K562 (cell line): Measurements from ENCODE around the gene ETV3L. TPM values are rescaled to one million over a fixed set of nuclear protein-coding genes. Genes with fewer than 3 reads are reported as not detected.
A peak's percentile ranks its signal among the peaks of the same experiment; 100 is the strongest.

Experiments
- ASH1L ChIP-seq: fragments of 450-650 bp; IDR thresholded peaks from 2 replicates; pipeline ENCODE4 v1.6.1; 2018; ENCODE audit warnings: borderline replicate concordance, mild to moderate bottlenecking, low read depth; ENCODE audit not compliant: partially characterized antibody
- CREB1 ChIP-seq, 2 experiments: sonication (generic) in 1 of 2; formaldehyde crosslinking in 1 of 2; IDR thresholded peaks; 2 replicates each; pipeline versions ENCODE4 v1.6.1 to v1.8.0; 2012 to 2022; ENCODE audit warnings: inconsistent platforms in 1 of 2, mild to moderate bottlenecking in 1 of 2, missing genetic modification reagents in 1 of 2, moderate library complexity in 1 of 2
- ELF2 ChIP-seq: fragments of 250-450 bp; sonication (Bioruptor Pico); IDR thresholded peaks from 2 replicates; pipeline ENCODE4 v1.5.0; 2021; ENCODE audit warnings: mild to moderate bottlenecking
- HDAC3 ChIP-seq: fragments of 450-650 bp; IDR thresholded peaks from 2 replicates; pipeline ENCODE4 v1.6.1; 2018; ENCODE audit warnings: borderline replicate concordance, mild to moderate bottlenecking, moderate library complexity; ENCODE audit not compliant: partially characterized antibody
- KHSRP ChIP-seq: fragments of 450-650 bp; IDR thresholded peaks from 2 replicates; pipeline ENCODE4 v1.6.1; 2017
- ZBTB1 ChIP-seq: sonication (generic); formaldehyde crosslinking; IDR thresholded peaks from 2 replicates; pipeline ENCODE4 v1.8.1; 2023; ENCODE audit warnings: missing genetic modification reagents, low read depth, mild to moderate bottlenecking, borderline replicate concordance
- ZBTB7A ChIP-seq: IDR thresholded peaks from 2 replicates; pipeline ENCODE4 v1.6.1; 2011; ENCODE audit warnings: low read depth, mild to moderate bottlenecking, low read length, moderate library complexity, borderline replicate concordance; ENCODE audit not compliant: control insufficient read depth
- ZNF212 ChIP-seq: fragments of 450-650 bp; formaldehyde crosslinking; IDR thresholded peaks from 2 replicates; pipeline ENCODE4 v1.4.0; 2020; ENCODE audit warnings: mild to moderate bottlenecking
- polyA plus RNA-seq, 8 experiments: library from polyadenylated mRNA; depleted of rRNA in 4 of 8; stranded (reverse) in 5 of 8; unstranded in 3 of 8; fragments of >200 nt; fragmentation: Nextera tagmentation in 2 of 8; fragmentation: Illumina TruSeq in 1 of 8; extraction: Ambion mirVana in 2 of 8; extraction: Trizol in 1 of 8; gene quantifications; 2 replicates each; pipeline versions ENCODE4 v1.2.1 to v1.2.3, GENCODE V29; 2011 to 2014; ENCODE audit warnings: inconsistent platforms in 1 of 8, missing spikeins in 1 of 8
- total RNA-seq, 7 experiments: library from RNA; depleted of rRNA in 6 of 7; stranded (reverse); fragments of >200 nt in 6 of 7; fragmentation: Illumina TruSeq in 2 of 7; extraction: Trizol in 2 of 7; gene quantifications; 2 replicates each; pipeline versions ENCODE4 v1.2.1 to v1.2.3, GENCODE V29; 2011 to 2021; ENCODE audit warnings: low replicate concordance in 1 of 7
- TF ChIP-seq, protein P1 (sequence below): sonication (generic); formaldehyde crosslinking; IDR thresholded peaks from 2 replicates; pipeline ENCODE4 v1.8.0; 2022; ENCODE audit warnings: mild to moderate bottlenecking, missing genetic modification reagents
- TF ChIP-seq, protein P2 (sequence below): fragments of 200-800 bp; sonication (Bioruptor generic); IDR thresholded peaks from 2 replicates; pipeline ENCODE4 v1.6.1; 2016; ENCODE audit warnings: missing genetic modification characterization, missing compliant biosample characterization
- TF ChIP-seq, protein P3 (sequence below): sonication (generic); formaldehyde crosslinking; IDR thresholded peaks from 2 replicates; pipeline ENCODE4 v1.8.0; 2023; ENCODE audit warnings: mild to moderate bottlenecking, missing genetic modification reagents
- TF ChIP-seq, protein P4 (sequence below), 3 experiments: fragments of 200-800 bp in 1 of 3; sonication (Bioruptor generic) in 1 of 3; sonication (generic) in 1 of 3; formaldehyde crosslinking in 1 of 3; IDR thresholded peaks; 2 replicates each; pipeline versions ENCODE4 v1.6.1 to v1.8.0; 2016 to 2022; ENCODE audit warnings: mild to moderate bottlenecking in 2 of 3, missing compliant biosample characterization in 2 of 3, missing genetic modification characterization in 2 of 3, missing genetic modification reagents in 1 of 3

The ETV3L gene
- total and polyA plus RNA-seq, 9 of the 15 experiments (the other 6 are each of a cell fraction or from before 2014, with no cell fraction given), result not detected

DNA sequence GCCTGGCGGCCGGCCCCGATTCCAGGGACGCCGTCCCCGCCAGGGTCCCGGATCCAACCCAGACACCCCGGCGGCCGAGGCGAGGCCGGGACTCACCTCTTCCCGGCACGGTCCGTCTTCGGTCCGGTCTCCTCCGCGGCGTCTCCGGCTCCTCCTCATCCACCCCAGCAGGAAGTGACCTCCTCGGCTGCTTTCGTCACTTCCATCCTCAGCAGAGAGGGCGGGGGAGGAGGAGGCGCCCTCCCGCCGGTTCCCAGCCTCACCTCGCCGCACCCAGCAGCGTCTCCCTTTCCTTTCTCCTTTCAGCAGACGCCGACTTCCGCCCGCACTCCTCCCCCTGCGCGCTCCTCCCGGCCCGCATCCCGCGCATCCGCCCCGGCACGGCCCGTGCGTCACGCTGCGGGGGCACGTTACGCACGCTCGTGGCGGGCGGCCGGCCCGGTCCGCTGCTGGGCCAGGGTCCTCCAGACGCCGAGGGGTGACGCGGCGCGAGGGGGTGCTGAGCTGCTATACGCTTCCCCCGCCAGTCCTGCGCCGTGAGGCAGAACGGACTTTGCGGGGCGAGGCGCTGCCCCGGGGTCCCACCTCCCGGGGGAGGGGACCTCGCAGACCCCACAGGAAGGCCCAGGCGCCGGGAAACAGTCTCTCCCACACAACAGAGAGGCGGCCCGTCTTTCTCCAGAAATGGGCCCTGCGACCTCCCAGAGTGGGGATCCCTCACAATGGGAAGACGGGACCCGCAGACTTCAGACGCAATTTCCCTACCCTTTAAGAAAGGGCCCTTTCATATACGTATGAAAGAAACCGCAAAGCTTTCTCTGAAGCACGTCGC, 38.8 kb upstream of the ETV3L start, which contains the start of gene ETV3 (continued):
- TF ChIP-seq, protein P1, sequence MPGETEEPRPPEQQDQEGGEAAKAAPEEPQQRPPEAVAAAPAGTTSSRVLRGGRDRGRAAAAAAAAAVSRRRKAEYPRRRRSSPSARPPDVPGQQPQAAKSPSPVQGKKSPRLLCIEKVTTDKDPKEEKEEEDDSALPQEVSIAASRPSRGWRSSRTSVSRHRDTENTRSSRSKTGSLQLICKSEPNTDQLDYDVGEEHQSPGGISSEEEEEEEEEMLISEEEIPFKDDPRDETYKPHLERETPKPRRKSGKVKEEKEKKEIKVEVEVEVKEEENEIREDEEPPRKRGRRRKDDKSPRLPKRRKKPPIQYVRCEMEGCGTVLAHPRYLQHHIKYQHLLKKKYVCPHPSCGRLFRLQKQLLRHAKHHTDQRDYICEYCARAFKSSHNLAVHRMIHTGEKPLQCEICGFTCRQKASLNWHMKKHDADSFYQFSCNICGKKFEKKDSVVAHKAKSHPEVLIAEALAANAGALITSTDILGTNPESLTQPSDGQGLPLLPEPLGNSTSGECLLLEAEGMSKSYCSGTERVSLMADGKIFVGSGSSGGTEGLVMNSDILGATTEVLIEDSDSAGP (CRISPR knock-in tag), result no peak
- TF ChIP-seq ZBTB1, result no peak; the same call in 1 of the 2 replicates
- peak; percentile 90 for TF ChIP-seq ELF2 (CRISPR knock-in tag)
- no peak for TF ChIP-seq KHSRP
- TF ChIP-seq ASH1L, result no peak
- TF ChIP-seq ZNF212 (CRISPR knock-in tag), result no peak
- TF ChIP-seq, protein P2, sequence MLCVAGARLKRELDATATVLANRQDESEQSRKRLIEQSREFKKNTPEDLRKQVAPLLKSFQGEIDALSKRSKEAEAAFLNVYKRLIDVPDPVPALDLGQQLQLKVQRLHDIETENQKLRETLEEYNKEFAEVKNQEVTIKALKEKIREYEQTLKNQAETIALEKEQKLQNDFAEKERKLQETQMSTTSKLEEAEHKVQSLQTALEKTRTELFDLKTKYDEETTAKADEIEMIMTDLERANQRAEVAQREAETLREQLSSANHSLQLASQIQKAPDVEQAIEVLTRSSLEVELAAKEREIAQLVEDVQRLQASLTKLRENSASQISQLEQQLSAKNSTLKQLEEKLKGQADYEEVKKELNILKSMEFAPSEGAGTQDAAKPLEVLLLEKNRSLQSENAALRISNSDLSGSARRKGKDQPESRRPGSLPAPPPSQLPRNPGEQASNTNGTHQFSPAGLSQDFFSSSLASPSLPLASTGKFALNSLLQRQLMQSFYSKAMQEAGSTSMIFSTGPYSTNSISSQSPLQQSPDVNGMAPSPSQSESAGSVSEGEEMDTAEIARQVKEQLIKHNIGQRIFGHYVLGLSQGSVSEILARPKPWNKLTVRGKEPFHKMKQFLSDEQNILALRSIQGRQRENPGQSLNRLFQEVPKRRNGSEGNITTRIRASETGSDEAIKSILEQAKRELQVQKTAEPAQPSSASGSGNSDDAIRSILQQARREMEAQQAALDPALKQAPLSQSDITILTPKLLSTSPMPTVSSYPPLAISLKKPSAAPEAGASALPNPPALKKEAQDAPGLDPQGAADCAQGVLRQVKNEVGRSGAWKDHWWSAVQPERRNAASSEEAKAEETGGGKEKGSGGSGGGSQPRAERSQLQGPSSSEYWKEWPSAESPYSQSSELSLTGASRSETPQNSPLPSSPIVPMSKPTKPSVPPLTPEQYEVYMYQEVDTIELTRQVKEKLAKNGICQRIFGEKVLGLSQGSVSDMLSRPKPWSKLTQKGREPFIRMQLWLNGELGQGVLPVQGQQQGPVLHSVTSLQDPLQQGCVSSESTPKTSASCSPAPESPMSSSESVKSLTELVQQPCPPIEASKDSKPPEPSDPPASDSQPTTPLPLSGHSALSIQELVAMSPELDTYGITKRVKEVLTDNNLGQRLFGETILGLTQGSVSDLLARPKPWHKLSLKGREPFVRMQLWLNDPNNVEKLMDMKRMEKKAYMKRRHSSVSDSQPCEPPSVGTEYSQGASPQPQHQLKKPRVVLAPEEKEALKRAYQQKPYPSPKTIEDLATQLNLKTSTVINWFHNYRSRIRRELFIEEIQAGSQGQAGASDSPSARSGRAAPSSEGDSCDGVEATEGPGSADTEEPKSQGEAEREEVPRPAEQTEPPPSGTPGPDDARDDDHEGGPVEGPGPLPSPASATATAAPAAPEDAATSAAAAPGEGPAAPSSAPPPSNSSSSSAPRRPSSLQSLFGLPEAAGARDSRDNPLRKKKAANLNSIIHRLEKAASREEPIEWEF, result no peak
- TF ChIP-seq, protein P3, sequence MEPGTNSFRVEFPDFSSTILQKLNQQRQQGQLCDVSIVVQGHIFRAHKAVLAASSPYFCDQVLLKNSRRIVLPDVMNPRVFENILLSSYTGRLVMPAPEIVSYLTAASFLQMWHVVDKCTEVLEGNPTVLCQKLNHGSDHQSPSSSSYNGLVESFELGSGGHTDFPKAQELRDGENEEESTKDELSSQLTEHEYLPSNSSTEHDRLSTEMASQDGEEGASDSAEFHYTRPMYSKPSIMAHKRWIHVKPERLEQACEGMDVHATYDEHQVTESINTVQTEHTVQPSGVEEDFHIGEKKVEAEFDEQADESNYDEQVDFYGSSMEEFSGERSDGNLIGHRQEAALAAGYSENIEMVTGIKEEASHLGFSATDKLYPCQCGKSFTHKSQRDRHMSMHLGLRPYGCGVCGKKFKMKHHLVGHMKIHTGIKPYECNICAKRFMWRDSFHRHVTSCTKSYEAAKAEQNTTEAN (CRISPR knock-in tag), result peak; percentile 74
- TF ChIP-seq HDAC3, result no peak
- TF ChIP-seq, protein P4, sequence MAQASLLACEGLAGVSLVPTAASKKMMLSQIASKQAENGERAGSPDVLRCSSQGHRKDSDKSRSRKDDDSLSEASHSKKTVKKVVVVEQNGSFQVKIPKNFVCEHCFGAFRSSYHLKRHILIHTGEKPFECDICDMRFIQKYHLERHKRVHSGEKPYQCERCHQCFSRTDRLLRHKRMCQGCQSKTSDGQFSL (CRISPR knock-in tag; IDR thresholded peaks at IDR 0.05), result peak; percentile 40; the same call in 1 of the 2 replicates
- TF ChIP-seq, protein P4 (tag; IDR thresholded peaks at IDR 0.05), result peak in 1 of 2 experiments; percentile 43; a peak in 1 of 4 replicates
- peak; percentile 92 for TF ChIP-seq CREB1 (IDR thresholded peaks at IDR 0.05)
- peak; percentile 87 for TF ChIP-seq CREB1 (CRISPR knock-in tag; IDR thresholded peaks at IDR 0.05)
- TF ChIP-seq ZBTB7A, result peak; percentile 94
